HG03066 (cell line): ENCODE results near the gene CLEC19A.

ENCODE experiments used
- ATAC-seq: cut with Tn5 transposase; IDR thresholded peaks from one replicate; pipeline ENCODE4 v1.9.1; 2021; ENCODE audit warnings: low read depth; ENCODE audit not compliant: unreplicated experiment

Gene CLEC19A

GRCh38 chr16:19285431-19285830, at the start of gene CLEC19A:
Gene CLEC19A, plus strand, starts transcription at chr16:19285731. Its CDS starts 121 bp downstream, at chr16:19285852.
- ATAC-seq: no peak

DNA sequence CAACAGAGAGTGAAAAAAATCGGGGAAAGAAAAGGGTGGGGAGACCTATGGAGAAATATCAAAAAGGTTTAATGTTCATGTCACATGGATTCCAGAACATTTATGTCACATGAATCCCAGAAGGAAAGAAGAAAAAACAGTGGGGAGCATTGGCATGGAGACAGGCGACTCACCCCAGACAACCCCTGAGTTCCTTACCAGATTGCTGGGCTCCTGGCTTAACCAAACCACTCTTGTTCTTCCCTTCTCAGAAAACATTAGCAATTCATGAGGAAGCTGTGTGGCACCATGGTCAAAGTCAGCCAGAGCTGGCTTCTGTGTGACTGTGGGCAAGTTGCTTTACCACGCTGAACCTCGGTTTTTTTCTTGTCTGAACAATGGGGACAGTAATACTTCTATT, 49.6 kb upstream of the CLEC19A start:
- no peak for ATAC-seq

- ATAC-seq: no peak
These were observed 48.8 kb upstream of the CLEC19A start for GRCh38 chr16:19236561-19237209.

DNA sequence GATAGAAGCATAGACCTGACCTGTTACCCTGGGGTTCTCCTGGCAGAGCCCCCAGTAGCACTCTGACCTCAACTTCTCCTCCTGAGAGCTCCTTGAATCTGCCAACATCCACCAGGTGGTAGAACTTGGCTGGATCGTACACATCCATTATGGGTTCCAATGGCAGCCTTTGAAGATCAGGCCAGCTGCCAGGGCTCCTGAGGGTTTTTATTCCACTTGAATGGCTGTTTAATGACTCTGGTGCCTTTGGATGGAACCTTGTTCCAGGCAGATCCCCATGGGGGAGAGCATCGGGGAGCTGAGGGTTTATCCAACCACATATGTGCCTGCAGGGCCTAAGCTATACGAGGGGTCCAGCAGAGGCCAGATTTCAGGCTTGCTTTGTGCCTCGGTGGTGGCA, 47.1 kb upstream of the CLEC19A start:
- no peak for ATAC-seq

GRCh38 chr16:19239511-19240155, 45.9 kb upstream of the CLEC19A start:
- no peak for ATAC-seq

- ATAC-seq: no peak
These were observed 45.0 kb upstream of the CLEC19A start for GRCh38 chr16:19240494-19240893.

- ATAC-seq: no peak
These were observed 44.0 kb upstream of the CLEC19A start for GRCh38 chr16:19241512-19241911.

- ATAC-seq: no peak
These were observed 43.3 kb upstream of the CLEC19A start for GRCh38 chr16:19242186-19242585.

- no peak for ATAC-seq
These were observed 42.5 kb upstream of the CLEC19A start for GRCh38 chr16:19242987-19243575.

- no peak for ATAC-seq
These were observed 40.1 kb upstream of the CLEC19A start for GRCh38 chr16:19245326-19245925.

DNA sequence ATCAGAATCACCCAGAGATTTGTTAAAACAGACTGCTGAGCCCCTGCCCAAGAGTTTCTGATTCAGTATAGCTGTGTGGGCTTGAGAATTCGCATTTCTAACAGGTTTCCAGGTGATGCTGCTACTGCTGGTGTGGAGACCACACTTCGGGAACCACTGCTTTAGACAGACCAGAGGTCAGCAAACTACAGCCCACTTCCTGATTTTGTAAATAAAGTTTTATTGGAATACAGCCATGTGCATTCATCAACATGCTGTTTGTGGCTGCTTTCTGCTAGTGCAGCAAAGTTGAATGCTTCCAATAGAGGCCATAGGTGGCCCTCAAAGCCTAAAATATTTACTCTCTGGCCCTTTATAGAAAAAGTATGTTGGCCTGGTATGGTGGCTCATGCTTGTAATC, 32.6 kb upstream of the CLEC19A start:
- no peak for ATAC-seq

GRCh38 chr16:19254611-19255010, 30.9 kb upstream of the CLEC19A start:
- no peak for ATAC-seq

DNA sequence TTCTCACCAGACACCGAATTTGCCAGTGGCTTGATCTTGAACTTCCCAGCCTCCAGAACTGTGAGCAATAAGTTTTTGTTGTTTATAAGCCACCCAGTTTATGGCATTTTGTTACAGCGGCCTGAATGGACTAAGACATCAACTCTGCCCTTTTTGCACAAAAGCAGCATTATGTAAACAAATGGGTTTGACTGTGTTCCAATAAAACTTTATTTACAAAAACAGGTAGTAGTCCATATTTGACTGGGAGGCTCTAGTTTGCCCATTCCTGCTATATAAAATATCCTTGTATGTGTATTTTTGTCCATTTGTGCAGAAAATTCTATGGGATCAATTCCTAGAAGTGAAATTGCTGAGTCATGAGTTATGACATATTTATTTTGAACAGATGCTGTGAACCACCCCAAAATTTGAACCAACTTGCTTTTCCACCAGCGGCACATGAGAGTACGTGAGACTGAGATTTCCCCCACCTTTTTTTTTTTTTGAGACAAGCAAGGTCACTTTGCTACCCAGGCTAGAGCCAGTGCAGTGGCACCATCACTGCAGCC, 21.3 kb upstream of the CLEC19A start:
- ATAC-seq: no peak

DNA sequence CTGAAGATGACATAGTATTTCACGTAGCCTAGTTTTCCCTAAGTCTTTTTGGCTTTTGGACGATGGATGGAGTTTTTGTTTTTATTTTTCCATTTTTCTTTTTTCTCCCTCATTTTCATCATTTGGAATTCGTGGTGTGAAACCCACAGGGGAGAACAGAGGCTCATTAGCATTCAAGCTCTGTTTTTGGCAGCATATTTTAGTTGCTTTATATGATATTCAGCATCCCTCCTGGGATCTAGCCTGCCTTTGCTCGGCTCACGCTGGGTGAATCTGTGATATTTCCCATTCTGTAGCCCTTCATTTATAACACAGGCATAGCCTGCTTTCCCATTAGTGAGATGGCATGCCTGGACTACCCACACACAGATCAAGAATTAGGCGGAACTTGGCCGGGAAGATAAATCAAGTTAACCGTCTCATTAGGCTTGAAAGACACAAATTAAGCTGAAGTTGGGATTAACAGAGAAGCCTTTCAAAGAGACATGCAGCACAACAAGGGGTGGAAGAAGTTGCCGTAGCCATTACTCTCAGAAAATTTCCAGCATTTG, 20.1 kb upstream of the CLEC19A start:
- ATAC-seq: no peak

GRCh38 chr16:19266774-19267173, 18.8 kb upstream of the CLEC19A start:
- ATAC-seq: no peak

DNA sequence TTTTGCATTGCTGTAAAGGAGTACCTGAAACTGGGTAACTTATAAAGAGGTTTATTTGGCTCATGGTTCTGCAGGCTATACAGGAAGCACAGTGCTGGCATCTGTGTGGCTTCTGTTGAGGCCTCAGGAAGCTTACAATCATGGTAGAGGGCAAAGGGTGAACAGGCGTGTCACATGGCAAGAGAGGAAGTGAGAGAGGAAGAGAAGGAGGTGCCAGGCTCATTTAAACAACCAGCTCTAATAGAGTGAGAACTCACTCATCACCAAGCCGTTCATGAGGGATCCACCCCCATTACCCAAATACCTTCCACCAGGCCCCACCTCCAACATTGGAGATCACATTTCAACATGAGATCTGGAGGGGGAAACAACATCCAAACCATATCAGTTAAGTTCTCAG, 16.4 kb upstream of the CLEC19A start:
- ATAC-seq: no peak

DNA sequence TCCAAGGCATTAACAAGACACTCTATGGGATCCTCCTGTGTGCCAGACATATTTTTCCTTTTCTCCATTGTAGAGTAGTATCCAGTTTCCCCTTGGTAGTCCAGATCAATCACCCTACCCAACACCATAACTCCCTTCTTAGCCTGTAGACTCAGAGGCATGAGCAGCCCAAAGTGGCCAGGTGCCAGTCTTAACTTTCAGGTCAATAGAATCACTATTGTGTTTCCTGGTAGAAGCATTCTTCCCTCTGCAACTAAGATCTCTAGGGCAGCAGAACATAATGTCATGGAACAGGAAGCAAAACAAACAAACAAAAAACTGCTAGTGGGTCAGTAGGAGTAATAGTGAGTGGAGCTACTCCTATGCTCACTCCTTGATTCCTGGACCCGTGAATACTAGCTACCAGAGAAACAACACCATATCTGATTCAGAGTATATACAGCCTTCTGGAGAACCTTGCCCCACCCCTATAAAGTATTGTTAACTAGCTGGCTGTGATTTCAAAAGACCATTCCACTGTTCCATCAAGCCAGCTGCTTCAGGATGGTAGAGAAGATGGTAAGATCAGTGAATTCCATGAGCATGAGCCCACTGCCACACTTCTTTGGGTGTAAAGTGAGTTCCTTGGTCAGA, 11.2 kb upstream of the CLEC19A start:
- no peak for ATAC-seq

DNA sequence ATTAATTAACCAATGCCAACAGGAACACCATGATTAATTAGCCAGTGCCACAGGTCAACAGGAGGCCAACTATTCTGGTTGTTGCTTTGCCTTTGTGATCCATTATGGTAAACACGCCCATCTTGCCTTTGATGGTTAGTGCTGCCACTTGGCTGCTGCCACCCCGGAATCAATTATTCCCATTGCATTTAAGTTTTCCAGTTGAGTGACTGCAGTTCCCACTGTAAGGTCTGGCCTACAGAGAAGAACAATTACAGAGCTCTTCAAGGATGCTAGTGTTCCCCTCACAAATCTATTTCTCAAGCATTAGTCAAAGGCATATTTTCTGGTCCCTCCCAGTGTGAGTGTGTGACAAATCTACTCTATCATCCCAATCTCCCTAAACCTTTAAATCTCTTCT, 7.1 kb upstream of the CLEC19A start:
- ATAC-seq: no peak

GRCh38 chr16:19281246-19281645, 4.3 kb upstream of the CLEC19A start:
- no peak for ATAC-seq

- no peak for ATAC-seq
These were observed 3.4 kb upstream of the CLEC19A start for GRCh38 chr16:19282101-19282500.

- ATAC-seq: no peak
These were observed 1.9 kb upstream of the CLEC19A start for GRCh38 chr16:19283637-19284036.
